Mesodermal cell (in vitro differentiated cells): Measurements from ENCODE around the gene ZBTB16.

Source experiments
- H3K27ac ChIP-seq: 2 replicates; pipeline ENCODE4 v1.7.0; 2013; ENCODE audit warnings: mild to moderate bottlenecking, low read depth, low read length, moderate library complexity; ENCODE audit not compliant: severe bottlenecking
- H3K36me3 ChIP-seq: 2 replicates; pipeline ENCODE4 v1.7.1; 2013; ENCODE audit warnings: mild to moderate bottlenecking, low read length, moderate library complexity; ENCODE audit not compliant: control insufficient read depth, insufficient read depth
- H3K4me1 ChIP-seq: one replicate; pipeline ENCODE4 v1.7.1; 2013; ENCODE audit warnings: mild to moderate bottlenecking, low read length; ENCODE audit not compliant: insufficient read depth, control insufficient read depth, poor library complexity, severe bottlenecking
- H3K4me3 ChIP-seq: 2 replicates; pipeline ENCODE4 v1.7.0; 2013; ENCODE audit warnings: low read length, control low read depth, mild to moderate bottlenecking; ENCODE audit not compliant: insufficient read depth, poor library complexity, severe bottlenecking; ENCODE audit errors: extremely low read depth
- H3K9me3 ChIP-seq: 2 replicates; pipeline ENCODE4 v1.7.1; 2013; ENCODE audit warnings: mild to moderate bottlenecking, low read length, moderate library complexity; ENCODE audit not compliant: control insufficient read depth
- WGBS, 2 experiments: methylation state at CpG; one replicate each; pipeline ENCODE4 v1.1.5; 2013; ENCODE audit warnings: missing lambda C conversion rate in 2 of 2; ENCODE audit not compliant: insufficient coverage in 2 of 2; 5-methylcytosine and 5-hydroxymethylcytosine counted together

Gene ZBTB16

GRCh38 chr11:114230031-114230704 lies 170.7 kb downstream of the ZBTB16 start:
- 90 to 91% methylated on average over 9 to 13 of the region's 15 CpGs for WGBS, 2 experiments
- no peaks in the 10 kb centered on the region for H3K9me3 ChIP-seq
- no peaks in the 10 kb centered on the region for H3K36me3 ChIP-seq
- H3K4me3 ChIP-seq = no peak overlapping the region
- no peak overlapping the region for H3K27ac ChIP-seq
- H3K4me1 ChIP-seq = no peaks in the 10 kb centered on the region

GRCh38 chr11:114232400-114233059 lies 173.0 kb downstream of the ZBTB16 start:
- Histone ChIP-seq H3K4me3 (no peak overlapping the region), H3K36me3 (no peaks in the 10 kb centered on the region), H3K27ac (no peak overlapping the region), H3K4me1 (no peaks in the 10 kb centered on the region), H3K9me3 (no peaks in the 10 kb centered on the region)
- WGBS, 2 experiments = 66 to 85% methylated on average over 13 of the region's 18 CpGs

- H3K27ac ChIP-seq = no peak overlapping the region
These were observed 174.2 kb downstream of the ZBTB16 start for GRCh38 chr11:114233755-114234154.

GRCh38 chr11:114236829-114237228 lies 177.3 kb downstream of the ZBTB16 start:
- no peak overlapping the region for H3K27ac ChIP-seq
- no peaks in the 10 kb centered on the region for H3K36me3 ChIP-seq
- H3K9me3 ChIP-seq = no peaks in the 10 kb centered on the region
- no peak overlapping the region for H3K4me3 ChIP-seq
- no peaks in the 10 kb centered on the region for H3K4me1 ChIP-seq
- WGBS, 2 experiments = 93 to 100% methylated on average over 2 to 3 of the region's 3 CpGs

More at GRCh38 chr11:114233755-114234154, 174.2 kb downstream of the ZBTB16 start:
- H3K36me3 ChIP-seq = no peaks in the 10 kb centered on the region
- no peaks in the 10 kb centered on the region for H3K4me1 ChIP-seq
- no peak overlapping the region for H3K4me3 ChIP-seq
- 74 to 90% methylated on average over 2 to 4 of the region's 6 CpGs for WGBS, 2 experiments
- no peaks in the 10 kb centered on the region for H3K9me3 ChIP-seq

- Histone ChIP-seq H3K27ac (no peak overlapping the region), H3K36me3 (no peaks in the 10 kb centered on the region), H3K4me3 (no peak overlapping the region), H3K4me1 (no peaks in the 10 kb centered on the region), H3K9me3 (no peaks in the 10 kb centered on the region)
- 92 to 99% methylated on average over 8 to 14 of the region's 16 CpGs for WGBS, 2 experiments
These were observed 178.1 kb downstream of the ZBTB16 start for GRCh38 chr11:114237321-114238280.

GRCh38 chr11:114239753-114240161 lies 180.2 kb downstream of the ZBTB16 start:
- WGBS, 2 experiments = 83 to 87% methylated on average over 1 to 4 of the region's 6 CpGs
- Histone ChIP-seq H3K4me1 (no peaks in the 10 kb centered on the region), H3K9me3 (no peaks in the 10 kb centered on the region), H3K4me3 (no peak overlapping the region), H3K27ac (no peak overlapping the region), H3K36me3 (no peaks in the 10 kb centered on the region)

GRCh38 chr11:114242032-114242431 lies 182.5 kb downstream of the ZBTB16 start:
- H3K27ac ChIP-seq = no peak overlapping the region
- H3K36me3 ChIP-seq = no peaks in the 10 kb centered on the region
- no peak overlapping the region for H3K4me3 ChIP-seq
- 97% methylated on average over 14 to 15 of the region's 15 CpGs for WGBS, 2 experiments
- H3K9me3 ChIP-seq = no peaks in the 10 kb centered on the region
- H3K4me1 ChIP-seq = no peaks in the 10 kb centered on the region

GRCh38 chr11:114243461-114244372 lies 184.2 kb downstream of the ZBTB16 start:
- H3K27ac ChIP-seq = no peak overlapping the region
- no peaks in the 10 kb centered on the region for H3K4me1 ChIP-seq
- no peaks in the 10 kb centered on the region for H3K36me3 ChIP-seq
- no peaks in the 10 kb centered on the region for H3K9me3 ChIP-seq
- 90% methylated on average over 12 to 13 of the region's 14 CpGs for WGBS, 2 experiments
- H3K4me3 ChIP-seq = no peak overlapping the region

- Histone ChIP-seq H3K36me3 (no peaks in the 10 kb centered on the region), H3K27ac (no peak overlapping the region), H3K4me1 (no peaks in the 10 kb centered on the region), H3K4me3 (no peak overlapping the region), H3K9me3 (no peaks in the 10 kb centered on the region)
- WGBS, 2 experiments = 87 to 96% methylated on average over 5 to 8 of the region's 18 CpGs
These were observed 185.3 kb downstream of the ZBTB16 start for GRCh38 chr11:114244726-114245394.
